ENCODE data around the gene GPD2. TPM values are rescaled to one million over a fixed set of nuclear protein-coding genes. Genes with fewer than 3 reads are reported as not detected.

GPD2 gene
- total and polyA plus RNA-seq, 2 of the 4 experiments (the other 2 are of a cell fraction): 20.4 to 100 TPM

- H3K23ac ChIP-seq (ENCODE audit: low read depth, low read length): peak overlapping the region; percentile 75
- DNase-seq (peak; percentile 40), ATAC-seq (ENCODE audit: low read depth) (peak; percentile 25; the same call in 1 of the 2 replicates)
- peak overlapping the region; percentile 48; the same call in 1 of the 2 replicates for H3K14ac ChIP-seq (replicated peaks; ENCODE audit: low read depth, low read length)
- H3K18ac ChIP-seq (ENCODE audit: low read depth, low read length): peak overlapping the region; percentile 84
- H3K56ac ChIP-seq (ENCODE audit: extremely low read depth, insufficient read depth, low read length): peak overlapping the region; percentile 35; the same call in 1 of the 2 replicates
- no peaks in the 10 kb centered on the region for H3K9me3 ChIP-seq (ENCODE audit: control insufficient read depth, insufficient read depth, low read length)
- peak overlapping the region; percentile 90; the same call in 1 of the 2 replicates for H4K5ac ChIP-seq (ENCODE audit: low read depth, low read length)
- peak overlapping the region; percentile 60 for H2BK20ac ChIP-seq (ENCODE audit: low read depth, low read length)
- dilution Hi-C loops (cut with HindIII; ENCODE audit: low sequenced_read_pairs, unreplicated experiment) (no loop called here), intact Hi-C loops (cut with micrococcal nuclease) (no loop called here), in situ Hi-C loops (cut with MboI; ENCODE audit: low sequenced_read_pairs) (no loop called here)
- peak overlapping the region; percentile 75; the same call in 1 of the 2 replicates for H3K4me2 ChIP-seq (ENCODE audit: low read depth, low read length)
- no peak overlapping the region for H3K9ac ChIP-seq (ENCODE audit: low read depth, low read length)
- H3K27ac ChIP-seq (ENCODE audit: insufficient read depth, low read length): peak overlapping the region; percentile 40; the same call in 1 of the 2 replicates
- 0 out of 2 replicates have a peak, but pooled peaks have one; percentile 7 for TF ChIP-seq MAFK (IDR thresholded peaks at IDR 0.05; ENCODE audit: low read depth, low read length)
- no peak for TF ChIP-seq RFX5 (IDR thresholded peaks at IDR 0.05; ENCODE audit: low read depth, low read length)
- peak overlapping the region in 1 of 2 experiments; percentile 28; a peak in 2 of 4 replicates for H4K8ac ChIP-seq (ENCODE audit: low read depth in 2 of 2, low read length in 2 of 2)
- peak overlapping the region; percentile 46 for H4K91ac ChIP-seq (ENCODE audit: insufficient read depth, low read depth, low read length)
- H2AK5ac ChIP-seq (ENCODE audit: low read depth, low read length): no peak overlapping the region
- no peaks in the 10 kb centered on the region for H4K20me1 ChIP-seq (ENCODE audit: insufficient read depth, low read length)
- no peaks in the 10 kb centered on the region for H3K9me1 ChIP-seq (ENCODE audit: insufficient read depth, low read length)
- ChIA-PET CTCF (interaction anchor here (0.6 to 0.9 kb wide), 2 partner anchors 17 to 90 kb away, joined by 3 to 7 read pairs; no protein-coding TSS in a partner anchor), POLR2A (ENCODE audit: unreplicated experiment) (no interaction called here)
- H3K79me1 ChIP-seq (ENCODE audit: low read depth in 1 of 2, low read length in 2 of 2): no peaks in the 10 kb centered on the region
- H3K27me3 ChIP-seq (ENCODE audit: control insufficient read depth, insufficient read depth, low read length): no peaks in the 10 kb centered on the region; the same call in 1 of the 2 replicates
- peak overlapping the region; percentile 62 for H2BK120ac ChIP-seq (ENCODE audit: low read depth, low read length)
- H2AK9ac ChIP-seq (replicated peaks; ENCODE audit: low read depth, low read length, poor library complexity): no peak overlapping the region
- no peak overlapping the region for H2AFZ ChIP-seq (replicated peaks; ENCODE audit: low read length, poor library complexity)
- H3K4me3 ChIP-seq (ENCODE audit: insufficient read depth, low read depth, low read length): no peak overlapping the region
- H2BK15ac ChIP-seq (ENCODE audit: low read depth, low read length): peak overlapping the region; percentile 6; the same call in 2 of the 3 replicates
- H3K36me3 ChIP-seq (ENCODE audit: control insufficient read depth, insufficient read depth, low read length): no peaks in the 10 kb centered on the region
- peak overlapping the region; percentile 65; the same call in 1 of the 2 replicates for H3K4ac ChIP-seq (ENCODE audit: low read depth, low read length)
- peaks cover 13% of the 10 kb centered on the region for H3K4me1 ChIP-seq (ENCODE audit: control insufficient read depth, insufficient read depth, low read length)
- BruUV-seq (replicated peaks): no TSS peak
- WGBS, 2 experiments (ENCODE audit: extremely low coverage in 2 of 2, insufficient read length in 1 of 2): 100% methylated on average over 1 of the region's 2 CpGs; no CpG with 5 or more reads in 1 of the 2 experiments
- H2BK5ac ChIP-seq (ENCODE audit: low read depth, low read length, poor library complexity, severe bottlenecking): peak overlapping the region; percentile 96
These were observed 5.8 kb upstream of the GPD2 start for GRCh38 chr2:156430236-156430979.

Data from IMR-90 (cell line).